ENCODE measurements around the gene ARL14.

DNA sequence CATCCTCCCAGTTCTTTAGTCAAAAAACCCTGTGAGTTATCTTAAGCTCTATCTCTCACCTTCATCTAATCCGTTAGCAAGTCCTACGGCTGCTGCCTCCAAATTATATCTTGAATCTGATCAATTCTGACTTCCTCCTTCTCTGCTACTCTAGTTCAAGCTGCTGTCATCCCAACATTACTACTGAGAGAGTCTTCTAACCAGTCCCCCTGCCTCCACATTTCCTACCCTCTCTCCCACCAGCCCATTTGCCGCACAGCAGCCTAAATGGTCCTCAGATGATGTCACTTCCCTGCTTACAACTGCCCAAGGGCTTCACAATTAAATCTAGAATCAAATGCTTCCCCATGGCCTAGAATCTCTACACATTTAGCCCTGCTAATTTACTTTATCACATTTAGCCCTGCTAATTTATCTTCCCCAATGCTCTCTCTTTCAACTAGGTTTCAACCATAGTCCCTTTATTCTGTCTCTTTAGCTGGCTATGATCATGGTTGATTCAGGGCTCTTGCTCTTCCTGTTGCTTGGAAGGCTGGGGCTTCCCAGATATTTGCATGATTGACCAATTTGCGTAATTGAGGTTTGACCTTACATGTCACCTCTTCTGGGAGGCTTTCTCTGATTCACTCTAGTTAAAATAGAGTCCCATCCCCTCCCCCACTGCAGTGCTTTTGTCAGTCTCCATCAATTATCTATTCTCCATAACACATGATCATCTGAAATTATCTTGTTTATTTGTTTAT lies 11.0 kb upstream of the ARL14 start:
- TF ChIP-seq, protein P1, sequence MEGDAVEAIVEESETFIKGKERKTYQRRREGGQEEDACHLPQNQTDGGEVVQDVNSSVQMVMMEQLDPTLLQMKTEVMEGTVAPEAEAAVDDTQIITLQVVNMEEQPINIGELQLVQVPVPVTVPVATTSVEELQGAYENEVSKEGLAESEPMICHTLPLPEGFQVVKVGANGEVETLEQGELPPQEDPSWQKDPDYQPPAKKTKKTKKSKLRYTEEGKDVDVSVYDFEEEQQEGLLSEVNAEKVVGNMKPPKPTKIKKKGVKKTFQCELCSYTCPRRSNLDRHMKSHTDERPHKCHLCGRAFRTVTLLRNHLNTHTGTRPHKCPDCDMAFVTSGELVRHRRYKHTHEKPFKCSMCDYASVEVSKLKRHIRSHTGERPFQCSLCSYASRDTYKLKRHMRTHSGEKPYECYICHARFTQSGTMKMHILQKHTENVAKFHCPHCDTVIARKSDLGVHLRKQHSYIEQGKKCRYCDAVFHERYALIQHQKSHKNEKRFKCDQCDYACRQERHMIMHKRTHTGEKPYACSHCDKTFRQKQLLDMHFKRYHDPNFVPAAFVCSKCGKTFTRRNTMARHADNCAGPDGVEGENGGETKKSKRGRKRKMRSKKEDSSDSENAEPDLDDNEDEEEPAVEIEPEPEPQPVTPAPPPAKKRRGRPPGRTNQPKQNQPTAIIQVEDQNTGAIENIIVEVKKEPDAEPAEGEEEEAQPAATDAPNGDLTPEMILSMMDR (IDR thresholded peaks at IDR 0.05): no peak
- TF ChIP-seq POLR2A (IDR thresholded peaks at IDR 0.05): no peak
